ENCODE data around the gene TMEM63C.
"Not testable (repeated sequence)": the region's sequence is repeated elsewhere in the genome, so short reads cannot be mapped to it uniquely, and the experiment has no call there.

Gene TMEM63C

GRCh38 chr14:77154421-77154820 is 27.2 kb upstream of the TMEM63C start:
- no peak for DNase-seq (ENCODE audit: low read depth, low spot score)

GRCh38 chr14:77155083-77155482 is 26.5 kb upstream of the TMEM63C start:
- DNase-seq (ENCODE audit: low read depth, low spot score) = no peak

DNA sequence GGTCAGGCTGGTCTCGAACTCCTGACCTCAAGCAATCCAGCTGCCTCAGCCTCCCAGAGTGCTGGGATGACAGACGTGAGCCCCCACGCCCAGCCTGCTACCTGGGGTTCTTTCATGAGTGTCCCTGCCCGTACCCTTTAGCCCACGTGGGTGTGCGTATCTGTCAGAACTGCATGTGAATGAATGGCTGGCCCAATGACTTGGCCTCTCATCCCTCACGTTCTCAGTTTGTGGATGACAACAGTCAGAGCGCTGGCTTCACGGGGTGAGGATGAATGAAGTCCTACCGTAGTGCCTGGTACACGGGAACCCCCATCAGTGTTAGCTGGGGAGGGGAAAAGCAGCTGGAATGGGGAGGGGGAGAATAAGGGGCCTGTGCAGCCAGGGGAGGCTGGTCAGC is 23.9 kb upstream of the TMEM63C start:
- DNase-seq (ENCODE audit: low read depth, low spot score) = no peak

GRCh38 chr14:77158175-77158881 is 23.3 kb upstream of the TMEM63C start:
- DNase-seq (ENCODE audit: low read depth, low spot score) = no peak

GRCh38 chr14:77158882-77159255 is 22.7 kb upstream of the TMEM63C start:
- DNase-seq (ENCODE audit: low read depth, low spot score) = no peak

- DNase-seq (ENCODE audit: low read depth, low spot score) = no peak
These were observed 20.6 kb upstream of the TMEM63C start for GRCh38 chr14:77161011-77161410.

DNA sequence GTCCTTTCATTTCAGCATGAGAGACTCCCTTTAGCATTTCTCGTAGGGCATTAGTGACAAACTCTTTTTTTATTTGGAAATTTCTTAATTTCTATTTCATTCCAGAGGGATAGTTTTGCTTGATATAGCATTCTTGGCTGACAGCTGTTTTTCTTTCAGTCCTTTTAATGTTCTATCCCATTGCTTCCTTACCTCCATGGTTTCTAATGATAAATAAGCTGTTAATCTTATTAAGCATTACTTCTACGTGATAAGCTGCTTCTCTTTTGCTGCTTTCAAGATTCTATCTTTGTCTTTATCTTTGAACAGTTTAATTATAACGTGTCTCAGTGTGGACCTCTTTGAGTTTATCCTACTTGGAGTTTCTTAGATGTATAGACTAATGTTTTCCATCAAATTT is 11.6 kb upstream of the TMEM63C start:
- DNase-seq (ENCODE audit: low read depth, low spot score) = no peak

DNA sequence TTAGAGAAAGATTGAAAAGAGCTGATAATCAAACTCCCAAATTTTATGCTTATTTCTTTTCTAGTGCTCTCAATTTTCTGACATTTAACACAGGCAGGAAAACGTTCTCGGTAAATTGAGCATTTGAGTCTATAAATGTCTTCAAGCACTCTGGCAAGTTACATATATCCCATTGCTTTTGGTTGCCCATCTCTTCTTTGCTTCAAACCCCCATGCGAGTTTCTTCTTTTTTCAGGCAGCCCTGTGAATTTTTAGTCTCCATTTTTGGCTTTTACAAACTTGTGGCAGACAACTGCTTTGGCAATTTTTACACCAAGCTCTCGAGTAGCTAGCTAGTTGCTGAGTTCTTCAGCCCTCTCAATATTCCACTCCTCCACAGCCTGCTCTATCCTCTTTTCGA is 8.7 kb upstream of the TMEM63C start:
- DNase-seq (ENCODE audit: low read depth, low spot score) = no peak

DNA sequence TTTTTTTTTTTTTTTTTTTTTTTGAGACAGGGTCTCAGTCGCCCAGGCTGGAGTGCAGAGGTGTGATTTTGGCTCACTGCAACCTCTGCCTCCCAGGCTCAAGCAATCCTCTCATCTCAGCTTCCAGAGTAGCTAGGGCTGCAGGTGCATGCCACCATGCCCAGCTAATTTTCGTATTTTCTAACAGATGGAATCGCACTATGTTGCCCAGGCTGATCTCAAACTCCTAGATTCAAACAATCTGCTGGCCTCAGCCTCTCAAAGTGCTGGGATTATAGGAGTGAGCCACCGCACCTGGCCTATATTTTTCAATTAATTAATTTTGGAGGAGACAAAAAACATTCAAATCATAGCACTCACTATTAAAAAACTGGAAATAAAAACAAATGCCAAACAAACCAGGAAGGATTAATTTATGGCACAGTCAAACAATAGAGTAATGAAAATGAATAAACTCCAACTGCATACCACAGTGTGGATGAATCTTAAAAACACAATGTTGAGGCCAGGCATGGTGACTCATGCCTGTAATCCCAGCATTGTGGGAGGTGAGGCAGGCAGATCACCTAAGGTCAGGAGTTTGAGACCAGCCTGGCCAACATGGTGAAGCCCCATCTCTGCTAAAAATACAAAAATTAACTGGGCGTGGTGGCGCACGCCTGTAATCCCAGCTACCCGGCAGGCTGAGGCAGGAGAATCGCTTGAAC is 7.5 kb upstream of the TMEM63C start:
- DNase-seq (ENCODE audit: low read depth, low spot score) = not testable (repeated sequence)

DNA sequence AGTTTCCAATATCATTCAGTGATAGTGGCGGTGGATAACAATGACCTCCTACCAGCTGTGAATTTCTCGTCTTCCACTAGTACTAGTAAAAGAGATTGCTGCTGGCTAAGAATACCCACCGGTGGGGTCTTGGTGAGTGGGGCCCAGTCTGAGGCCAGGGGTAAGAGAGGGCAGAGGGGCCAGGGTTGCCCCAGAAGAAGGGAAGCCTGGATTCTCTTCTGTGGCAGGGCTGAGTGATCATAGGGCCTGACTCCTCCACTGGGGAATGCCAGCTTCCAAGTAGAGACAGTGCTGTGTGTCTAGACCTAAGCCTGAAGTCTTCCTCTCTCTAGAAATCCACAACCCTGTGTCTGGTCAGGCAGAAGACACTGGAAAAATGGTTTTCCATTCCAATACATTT is 5.8 kb upstream of the TMEM63C start:
- no peak for DNase-seq (ENCODE audit: low read depth, low spot score)

- no peak for DNase-seq (ENCODE audit: low read depth, low spot score)
These were observed 3.9 kb upstream of the TMEM63C start for GRCh38 chr14:77177702-77178101.

GRCh38 chr14:77178656-77179055 is 2.9 kb upstream of the TMEM63C start:
- DNase-seq (ENCODE audit: low read depth, low spot score) = no peak

GRCh38 chr14:77180726-77181602 is 634 bp upstream of the TMEM63C start:
- DNase-seq (ENCODE audit: low read depth, low spot score) = no peak

DNA sequence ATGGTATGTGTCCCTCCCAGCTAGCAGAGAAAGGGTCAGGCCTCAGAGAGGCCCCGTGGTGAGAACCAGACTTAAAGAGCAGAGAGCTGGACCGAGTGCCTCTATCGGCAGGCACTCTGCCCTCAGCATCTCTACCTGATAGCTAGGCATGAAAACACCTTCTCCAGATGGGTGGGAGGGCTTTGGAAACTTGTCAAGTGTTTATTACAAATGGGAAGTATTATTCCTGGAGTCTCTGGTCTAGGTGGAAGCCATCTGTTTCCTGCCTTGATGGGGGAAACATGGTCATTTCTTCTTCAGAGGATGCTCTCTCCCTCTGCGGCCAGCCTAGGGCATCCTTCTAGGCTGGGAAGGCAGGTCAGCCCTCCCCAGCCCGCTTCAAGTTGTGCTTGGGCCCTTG is 2.3 kb downstream of the TMEM63C start:
- DNase-seq (ENCODE audit: low read depth, low spot score) = no peak

DNA sequence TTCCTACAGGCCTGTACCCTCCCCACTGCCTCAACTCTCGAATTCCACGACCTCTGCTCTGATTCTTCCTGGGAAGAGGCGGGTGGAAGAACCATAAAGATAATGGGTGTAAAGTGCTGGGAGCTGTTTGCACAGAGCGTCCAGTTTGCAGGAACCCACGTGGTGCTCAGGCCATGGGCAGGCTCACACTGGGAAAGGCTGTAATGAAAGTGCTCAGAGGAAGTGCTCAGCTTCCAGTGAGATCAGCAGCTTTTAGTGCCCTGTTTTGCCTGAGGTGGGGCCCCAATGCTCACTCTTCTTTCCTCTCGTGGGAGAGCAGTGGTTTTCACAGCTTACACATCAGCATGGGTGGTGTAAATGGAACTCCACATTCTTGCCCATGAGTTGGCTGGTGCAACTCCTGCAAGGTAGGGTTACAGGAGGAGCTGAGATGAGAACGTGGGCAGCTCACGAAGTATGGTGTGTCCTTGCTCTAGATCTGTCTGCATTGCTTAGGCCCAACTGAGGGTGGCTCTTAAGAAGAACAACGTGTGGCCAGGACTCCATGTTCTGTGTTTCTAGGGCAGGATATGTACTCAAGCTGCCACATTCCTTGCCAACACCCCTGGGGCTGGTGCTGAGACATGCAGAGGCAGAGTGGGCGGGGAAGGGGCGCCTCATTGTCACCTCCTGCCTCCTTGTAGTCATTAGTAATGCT is 2.9 kb downstream of the TMEM63C start:
- no peak for DNase-seq (ENCODE audit: low read depth, low spot score)

DNA sequence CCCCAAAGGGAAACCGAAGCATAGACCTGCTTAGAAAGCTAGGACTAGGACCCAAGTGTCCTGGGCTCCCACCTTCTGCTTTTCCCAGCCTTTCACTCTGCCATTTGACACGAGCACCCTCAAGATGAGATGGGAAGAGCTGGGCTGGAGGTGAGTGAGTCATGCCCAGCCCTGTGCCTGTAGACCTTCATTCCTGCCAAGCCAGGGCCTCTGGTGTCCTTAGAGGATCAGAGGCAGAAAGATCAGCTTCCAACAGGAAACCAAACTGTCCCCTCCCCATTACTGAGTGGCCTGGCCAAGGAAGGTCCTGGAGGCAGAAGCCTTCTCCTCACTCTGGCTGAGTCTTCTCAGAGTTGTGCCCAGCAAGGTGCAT is 3.5 kb downstream of the TMEM63C start:
- DNase-seq (ENCODE audit: low read depth, low spot score) = no peak

DNA sequence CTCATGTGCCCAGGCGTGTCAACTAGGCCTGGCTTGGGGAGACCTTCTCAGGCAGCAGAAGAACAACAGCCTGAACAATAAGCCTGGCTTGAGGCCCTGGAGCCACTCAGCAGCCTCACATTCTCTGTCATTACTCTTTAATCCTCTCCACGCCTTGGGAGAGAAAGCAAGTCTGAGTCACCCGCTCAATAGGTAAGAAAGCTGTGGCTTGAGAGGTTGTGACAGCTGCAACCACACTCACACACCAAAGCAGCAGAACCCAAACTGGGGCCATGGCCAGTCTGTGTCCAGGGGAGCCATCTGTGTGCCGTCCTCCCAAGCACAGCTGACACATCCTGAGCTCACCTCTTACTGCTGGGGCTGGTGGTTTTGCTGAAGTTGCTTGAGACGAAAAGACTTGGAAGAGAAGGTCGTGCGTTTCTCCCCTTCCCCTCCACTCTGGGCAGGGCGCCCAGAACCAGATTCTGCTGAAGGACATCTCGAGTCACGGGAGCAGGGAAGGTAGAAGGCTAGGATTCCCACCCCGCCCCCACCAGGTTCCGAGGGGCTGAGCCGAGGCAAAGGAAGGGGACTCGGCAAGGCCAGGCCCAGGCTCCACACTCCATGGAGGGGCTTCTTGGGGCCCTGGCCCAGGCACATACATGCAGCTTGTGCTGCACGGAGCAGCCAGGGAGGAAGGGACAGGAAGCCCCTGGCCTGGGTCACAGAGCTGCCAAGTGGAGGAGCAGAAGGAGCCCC is 5.5 kb downstream of the TMEM63C start:
- DNase-seq (ENCODE audit: low read depth, low spot score) = no peak

DNA sequence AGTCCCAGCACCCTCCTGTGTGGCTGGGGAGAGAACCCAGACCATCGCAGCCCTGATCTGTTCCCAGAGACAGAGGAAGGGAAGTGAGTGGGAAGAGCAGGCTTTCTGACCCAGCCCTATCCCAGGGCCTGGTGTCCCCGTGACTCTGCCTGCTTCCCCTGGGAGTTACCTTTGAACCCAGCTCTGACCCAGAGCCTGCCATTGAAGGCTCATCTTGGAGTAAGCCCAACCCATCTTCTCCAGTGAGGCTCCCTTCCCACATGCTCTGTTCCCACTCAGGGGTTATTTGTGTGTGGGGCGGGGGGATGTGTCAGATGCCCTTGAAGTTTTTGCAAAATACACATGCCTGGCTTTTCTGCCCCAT is 6.0 kb downstream of the TMEM63C start:
- DNase-seq (ENCODE audit: low read depth, low spot score) = no peak

DNA sequence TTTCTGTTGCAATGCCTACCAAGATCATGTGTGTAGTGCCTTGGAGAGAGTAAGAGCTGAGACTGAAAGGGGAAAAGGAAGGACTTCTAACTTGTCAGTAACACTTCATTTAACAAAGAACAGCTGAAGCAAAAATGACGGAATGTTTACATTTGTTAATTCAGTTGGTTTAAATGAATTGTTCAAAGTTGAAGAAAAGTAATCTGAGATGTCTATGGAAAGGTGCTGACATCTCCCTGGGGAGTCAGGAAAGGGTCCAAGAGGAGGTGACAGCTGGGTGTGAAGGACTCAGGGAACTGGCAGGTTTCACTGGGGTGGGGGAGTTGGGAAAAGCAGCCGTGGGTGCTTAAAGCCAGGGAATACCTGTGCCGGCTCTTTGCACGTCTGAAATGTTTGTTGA is 7.9 kb downstream of the TMEM63C start:
- no peak for DNase-seq (ENCODE audit: low read depth, low spot score)

- no peak for DNase-seq (ENCODE audit: low read depth, low spot score)
These were observed 9.4 kb downstream of the TMEM63C start for GRCh38 chr14:77190977-77191376.

GRCh38 chr14:77194706-77195105 is 13.1 kb downstream of the TMEM63C start:
- no peak for DNase-seq (ENCODE audit: low read depth, low spot score)
